ENCODE data around the gene FER.

DNA sequence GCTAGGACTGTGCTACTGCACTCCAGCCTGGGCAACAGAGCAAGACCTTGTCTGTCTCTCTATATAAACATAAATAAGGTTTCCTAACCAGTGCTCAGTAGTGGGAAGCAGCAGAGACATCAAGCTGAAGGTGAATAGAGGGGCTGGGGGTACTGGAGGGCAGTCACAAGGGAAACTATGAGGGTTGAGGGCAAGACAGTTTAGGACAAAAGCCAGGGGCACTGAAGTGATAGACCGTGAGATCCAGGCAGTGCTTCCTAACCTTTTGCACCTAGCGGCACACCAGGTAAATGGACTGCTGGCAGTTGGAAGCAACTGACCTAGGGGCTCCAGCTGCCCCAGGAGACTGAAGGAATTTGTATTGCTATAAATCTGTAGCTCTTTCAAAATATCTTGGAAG is 483.6 kb downstream of the FER start:
- TF ChIP-seq, protein P1, sequence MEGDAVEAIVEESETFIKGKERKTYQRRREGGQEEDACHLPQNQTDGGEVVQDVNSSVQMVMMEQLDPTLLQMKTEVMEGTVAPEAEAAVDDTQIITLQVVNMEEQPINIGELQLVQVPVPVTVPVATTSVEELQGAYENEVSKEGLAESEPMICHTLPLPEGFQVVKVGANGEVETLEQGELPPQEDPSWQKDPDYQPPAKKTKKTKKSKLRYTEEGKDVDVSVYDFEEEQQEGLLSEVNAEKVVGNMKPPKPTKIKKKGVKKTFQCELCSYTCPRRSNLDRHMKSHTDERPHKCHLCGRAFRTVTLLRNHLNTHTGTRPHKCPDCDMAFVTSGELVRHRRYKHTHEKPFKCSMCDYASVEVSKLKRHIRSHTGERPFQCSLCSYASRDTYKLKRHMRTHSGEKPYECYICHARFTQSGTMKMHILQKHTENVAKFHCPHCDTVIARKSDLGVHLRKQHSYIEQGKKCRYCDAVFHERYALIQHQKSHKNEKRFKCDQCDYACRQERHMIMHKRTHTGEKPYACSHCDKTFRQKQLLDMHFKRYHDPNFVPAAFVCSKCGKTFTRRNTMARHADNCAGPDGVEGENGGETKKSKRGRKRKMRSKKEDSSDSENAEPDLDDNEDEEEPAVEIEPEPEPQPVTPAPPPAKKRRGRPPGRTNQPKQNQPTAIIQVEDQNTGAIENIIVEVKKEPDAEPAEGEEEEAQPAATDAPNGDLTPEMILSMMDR (IDR thresholded peaks at IDR 0.05) = no peak
- no peak for TF ChIP-seq POLR2A (IDR thresholded peaks at IDR 0.05)
